ENCODE measurements around the gene EIPR1.

- TF ChIP-seq ZNF274 (IDR thresholded peaks at IDR 0.05; ENCODE audit: low read depth, low read length) (no peak), SUZ12 (IDR thresholded peaks at IDR 0.05; ENCODE audit: extremely low read depth, insufficient read depth, insufficient read length) (no peak)
Observed at GRCh38 chr2:3194828-3195227, 182.8 kb downstream of the EIPR1 start.
